ENCODE measurements around the gene MTRF1L.
"Not testable (repeated sequence)": the region's sequence is repeated elsewhere in the genome, so short reads cannot be mapped to it uniquely, and the experiment has no call there.

- TF ChIP-seq POLR2A (IDR thresholded peaks at IDR 0.05); CTCF (IDR thresholded peaks at IDR 0.05 in 8 of 11, conservative IDR thresholded peaks at IDR 0.05 in 3 of 11): not testable (repeated sequence)
- TF ChIP-seq POLR2AphosphoS5 (IDR thresholded peaks at IDR 0.05) = peak in 2 of 3 donors; percentile 10 to 37
These were observed 17.2 kb downstream of the MTRF1L start for GRCh38 chr6:152985300-152985699.

Measured in spleen (tissue), 7 donors.